Gastroesophageal sphincter (tissue), 4 donors: ENCODE measurements around the gene VCL. TPM values are rescaled to one million over a fixed set of nuclear protein-coding genes. Genes with fewer than 3 reads are reported as not detected.

ENCODE experiments used
- ATAC-seq: fragments of 150-250 bp; one replicate; pipeline ENCODE4 v1.9.1; 2016; ENCODE audit warnings: mild to moderate bottlenecking, moderate library complexity
- H3K27ac ChIP-seq, 4 donors: fragments of 200-600 bp; sonication (generic) in 3 of 4; 1 replicate in 3 of 4; 2 replicates in 1 of 4; pipeline ENCODE4 v1.5.1; 2016 to 2019
- H3K27me3 ChIP-seq: fragments of 200-600 bp; sonication (generic); one replicate; pipeline ENCODE4 v1.5.1; 2019
- H3K36me3 ChIP-seq, 2 donors: fragments of 200-600 bp; sonication (generic); one replicate each; pipeline ENCODE4 v1.5.1; 2019; ENCODE audit warnings: control low read depth in 1 of 2
- H3K4me1 ChIP-seq, 3 donors: fragments of 200-600 bp; sonication (generic); 1 replicate in 2 of 3; 2 replicates in 1 of 3; pipeline ENCODE4 v1.5.1; 2016 to 2019; ENCODE audit warnings: control low read depth in 2 of 3
- H3K4me3 ChIP-seq, 2 donors: fragments of 200-600 bp; sonication (generic); one replicate each; pipeline ENCODE4 v1.5.1; 2019; ENCODE audit warnings: mild to moderate bottlenecking in 1 of 2, moderate library complexity in 1 of 2
- H3K9me3 ChIP-seq, 3 donors: fragments of 200-600 bp; sonication (generic); one replicate each; pipeline ENCODE4 v1.5.1; 2017 to 2019; ENCODE audit warnings: control low read depth in 2 of 3
- EP300 ChIP-seq: sonication (generic); formaldehyde crosslinking; IDR thresholded peaks from one replicate; pipeline ENCODE4 v1.6.1; 2017; ENCODE audit warnings: antibody characterized with exemption, mild to moderate bottlenecking
- POLR2A ChIP-seq, 2 donors: fragments of 450-650 bp; IDR thresholded peaks; one replicate each; pipeline ENCODE4 v1.6.1; 2017; ENCODE audit warnings: antibody characterized with exemption in 2 of 2, mild to moderate bottlenecking in 2 of 2, moderate library complexity in 1 of 2
- POLR2AphosphoS5 ChIP-seq: sonication (generic); formaldehyde crosslinking; IDR thresholded peaks from one replicate; pipeline ENCODE4 v1.6.1; 2017; ENCODE audit warnings: antibody characterized with exemption
- WGBS, 2 donors: methylation state at CpG; one replicate each; pipeline ENCODE4 v1.1.5; 2018; ENCODE audit warnings: low coverage in 1 of 2; 5-methylcytosine and 5-hydroxymethylcytosine counted together
- total RNA-seq, 4 donors: library from RNA; depleted of rRNA; stranded (reverse); fragments of >200 nt; gene quantifications; one replicate each; pipeline ENCODE4 v1.1.0, GENCODE V29; 2016
- TF ChIP-seq, protein P1 (sequence below), 4 experiments: fragments of 200-600 bp in 2 of 4; fragments of 450-650 bp in 2 of 4; sonication (generic) in 1 of 4; IDR thresholded peaks; one replicate each; pipeline ENCODE4 v1.5.1; 2017 to 2019; ENCODE audit warnings: antibody characterized with exemption in 4 of 4, mild to moderate bottlenecking in 2 of 4, moderate library complexity in 2 of 4

VCL gene
- total RNA-seq, 4 donors from 2014 or later: 433 to 615 (median 440) TPM

DNA sequence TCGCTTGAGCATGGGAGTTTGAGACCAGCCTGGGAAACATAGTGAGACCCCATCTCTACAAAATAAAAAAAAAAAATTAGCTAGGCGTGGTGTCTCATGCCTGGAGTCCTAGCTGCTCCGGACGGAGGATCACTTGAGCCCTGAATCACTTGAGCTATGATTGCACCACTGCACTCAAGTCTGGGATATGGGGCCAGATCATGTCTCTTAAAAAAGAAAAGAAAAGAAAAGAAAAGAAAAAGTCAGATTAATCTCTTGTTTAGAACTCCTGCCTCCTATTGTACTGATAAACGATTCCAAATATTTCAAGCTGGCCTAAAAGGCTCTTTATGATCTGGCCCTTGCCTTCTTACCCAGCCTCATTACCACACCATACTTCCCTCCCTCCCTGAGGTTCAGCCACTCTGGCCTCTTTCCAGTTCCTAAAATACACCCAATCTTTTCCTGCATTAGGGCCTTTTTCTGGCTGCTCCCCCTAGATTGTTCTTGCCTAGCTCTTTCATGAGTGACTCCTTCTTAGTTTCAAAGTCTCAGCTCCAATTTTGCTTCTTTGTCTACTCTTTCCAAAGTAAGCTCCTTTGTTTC, 41.7 kb downstream of the VCL start:
- H3K27ac ChIP-seq: peak overlapping the region; percentile 48 to 80 (median 78)
- no peaks in the 10 kb centered on the region for H3K27me3 ChIP-seq
- H3K4me1 ChIP-seq: peaks cover 22 to 81% (median 26%) of the 10 kb centered on the region in 3 donors
- peak overlapping the region in 1 of 2 donors; percentile 7 for H3K4me3 ChIP-seq
- 10 to 28% methylated on average over 2 to 5 of the region's 5 CpGs for WGBS, 2 donors
- H3K36me3 ChIP-seq: peaks cover 0 to 21% of the 10 kb centered on the region in 2 donors
- TF ChIP-seq EP300 (no peak), POLR2AphosphoS5 (peak; percentile 57)
- TF ChIP-seq, protein P1, sequence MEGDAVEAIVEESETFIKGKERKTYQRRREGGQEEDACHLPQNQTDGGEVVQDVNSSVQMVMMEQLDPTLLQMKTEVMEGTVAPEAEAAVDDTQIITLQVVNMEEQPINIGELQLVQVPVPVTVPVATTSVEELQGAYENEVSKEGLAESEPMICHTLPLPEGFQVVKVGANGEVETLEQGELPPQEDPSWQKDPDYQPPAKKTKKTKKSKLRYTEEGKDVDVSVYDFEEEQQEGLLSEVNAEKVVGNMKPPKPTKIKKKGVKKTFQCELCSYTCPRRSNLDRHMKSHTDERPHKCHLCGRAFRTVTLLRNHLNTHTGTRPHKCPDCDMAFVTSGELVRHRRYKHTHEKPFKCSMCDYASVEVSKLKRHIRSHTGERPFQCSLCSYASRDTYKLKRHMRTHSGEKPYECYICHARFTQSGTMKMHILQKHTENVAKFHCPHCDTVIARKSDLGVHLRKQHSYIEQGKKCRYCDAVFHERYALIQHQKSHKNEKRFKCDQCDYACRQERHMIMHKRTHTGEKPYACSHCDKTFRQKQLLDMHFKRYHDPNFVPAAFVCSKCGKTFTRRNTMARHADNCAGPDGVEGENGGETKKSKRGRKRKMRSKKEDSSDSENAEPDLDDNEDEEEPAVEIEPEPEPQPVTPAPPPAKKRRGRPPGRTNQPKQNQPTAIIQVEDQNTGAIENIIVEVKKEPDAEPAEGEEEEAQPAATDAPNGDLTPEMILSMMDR (IDR thresholded peaks at IDR 0.05): no peak
- H3K9me3 ChIP-seq: no peaks in the 10 kb centered on the region
- ATAC-seq: peak; percentile 92

DNA sequence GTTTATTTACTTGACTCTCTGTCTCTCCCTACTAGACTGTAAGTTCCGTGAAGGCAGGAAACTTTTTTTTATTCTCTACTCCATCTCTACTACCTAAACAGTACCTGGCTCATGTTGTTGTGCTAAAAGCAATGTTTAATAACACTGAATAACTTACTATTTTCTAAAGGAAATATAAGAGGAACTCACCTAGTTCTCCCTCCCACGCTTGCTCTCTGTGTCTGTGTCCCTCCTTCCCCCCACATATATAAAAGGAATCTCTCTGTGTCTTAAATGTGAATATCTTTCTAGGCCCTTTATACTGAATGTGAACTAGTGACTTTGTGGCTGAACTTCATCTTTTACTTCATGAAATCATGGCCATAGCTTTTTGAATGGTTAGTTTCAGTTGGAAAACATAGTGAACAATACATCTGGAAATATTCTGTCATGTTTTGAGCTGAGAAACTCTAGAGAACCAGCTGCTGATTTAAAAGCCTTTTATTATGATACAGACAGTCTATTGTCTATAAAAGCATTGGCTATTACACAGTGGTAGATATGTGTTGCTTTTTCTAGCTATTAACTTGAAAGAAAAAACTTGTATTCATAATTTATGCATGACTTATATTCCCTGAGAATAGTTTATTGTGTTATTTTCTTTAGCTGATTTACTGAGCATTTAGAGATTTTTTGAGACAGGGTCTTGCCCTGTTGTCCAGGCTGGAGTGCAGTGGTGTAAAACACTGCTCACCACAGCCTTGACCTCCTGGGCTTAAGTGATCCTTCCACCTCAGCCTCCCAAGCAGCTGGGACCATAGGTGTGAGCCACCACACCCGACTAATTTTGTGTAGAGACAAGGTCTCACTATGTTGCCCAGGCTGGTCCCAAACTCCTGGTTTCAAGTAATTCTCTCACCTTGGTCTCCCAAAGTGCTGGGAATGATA, 42.5 kb downstream of the VCL start:
- TF ChIP-seq POLR2A (IDR thresholded peaks at IDR 0.05) (no peak), POLR2AphosphoS5 (no peak), EP300 (no peak)
- TF ChIP-seq, protein P1 (IDR thresholded peaks at IDR 0.05): no peak
- H3K27ac ChIP-seq: peak overlapping the region; percentile 48 to 80 (median 78)
- no peak for ATAC-seq
- peaks cover 19 to 81% (median 24%) of the 10 kb centered on the region in 3 donors for H3K4me1 ChIP-seq
- WGBS, 2 donors: 53% methylated on average over 2 of the region's 3 CpGs; no CpG with 5 or more reads in 1 of the 2 donors
- no peaks in the 10 kb centered on the region for H3K27me3 ChIP-seq
- H3K9me3 ChIP-seq: no peaks in the 10 kb centered on the region
- H3K4me3 ChIP-seq: peak overlapping the region in 1 of 2 donors; percentile 7
- H3K36me3 ChIP-seq: peaks cover 0 to 28% of the 10 kb centered on the region in 2 donors

DNA sequence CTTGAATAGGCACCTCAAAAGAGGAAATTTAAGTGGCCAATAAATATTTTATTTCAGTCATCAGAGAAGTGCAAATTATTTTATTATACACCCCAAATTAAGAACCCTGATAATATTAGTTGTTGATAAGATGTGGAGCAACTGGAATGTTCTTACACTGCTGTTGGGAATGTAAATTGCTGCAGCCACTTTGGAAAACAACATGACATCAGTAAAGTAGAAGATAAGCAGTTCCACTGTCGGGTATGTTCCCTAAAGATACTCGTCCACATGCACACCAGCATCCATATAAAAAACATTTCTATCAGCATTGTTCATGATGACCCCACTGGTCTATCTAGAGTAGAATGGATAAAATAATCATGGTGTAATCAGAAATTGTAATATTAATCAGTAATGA, 46.5 kb downstream of the VCL start:
- H3K4me1 ChIP-seq: peaks cover 13 to 83% (median 24%) of the 10 kb centered on the region in 3 donors

DNA sequence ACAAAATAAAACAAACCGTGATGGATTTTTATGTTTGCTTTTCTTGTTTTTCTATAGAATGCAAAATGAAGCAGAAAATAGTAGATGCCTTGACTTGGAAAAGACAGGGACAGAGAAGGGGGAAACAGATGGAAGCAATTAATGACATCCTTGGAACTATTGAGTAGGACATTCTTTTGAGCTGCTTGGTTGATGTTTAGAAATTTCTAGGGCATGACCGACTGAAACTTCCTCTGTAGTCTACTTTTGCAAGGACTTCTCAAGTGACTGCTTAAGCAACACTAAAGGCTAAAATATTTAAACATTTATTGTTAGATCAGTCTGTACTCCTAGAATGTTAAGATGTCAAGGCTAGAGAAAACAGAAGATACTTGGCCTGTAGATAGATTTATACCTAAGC, 49.4 kb downstream of the VCL start:
- ATAC-seq: peak; percentile 79
- 23 to 47% methylated on average over 2 of the region's 2 CpGs for WGBS, 2 donors
- peaks cover 0 to 31% of the 10 kb centered on the region in 2 donors for H3K36me3 ChIP-seq
- H3K4me1 ChIP-seq: peaks cover 13 to 83% (median 23%) of the 10 kb centered on the region in 3 donors
- no peaks in the 10 kb centered on the region for H3K9me3 ChIP-seq
- TF ChIP-seq, protein P1 (IDR thresholded peaks at IDR 0.05): no peak
- no peak for TF ChIP-seq POLR2A (IDR thresholded peaks at IDR 0.05)
- TF ChIP-seq EP300: no peak
- TF ChIP-seq POLR2AphosphoS5: no peak
- no peak overlapping the region for H3K4me3 ChIP-seq
- peak overlapping the region in 3 of 4 donors; percentile 39 to 61 (median 59) for H3K27ac ChIP-seq
- H3K27me3 ChIP-seq: no peaks in the 10 kb centered on the region

More for the DNA sequence above, 46.5 kb downstream of the VCL start:
- no peaks in the 10 kb centered on the region for H3K27me3 ChIP-seq
- TF ChIP-seq POLR2AphosphoS5: no peak
- no peak for TF ChIP-seq EP300
- no peak for TF ChIP-seq POLR2A (IDR thresholded peaks at IDR 0.05)
- TF ChIP-seq, protein P1 (IDR thresholded peaks at IDR 0.05): no peak
- H3K9me3 ChIP-seq: no peaks in the 10 kb centered on the region
- no peak for ATAC-seq
- H3K27ac ChIP-seq: no peak overlapping the region
- H3K4me3 ChIP-seq: no peak overlapping the region
- 70 to 78% methylated on average over 2 of the region's 2 CpGs for WGBS, 2 donors
- H3K36me3 ChIP-seq: peaks cover 0 to 31% of the 10 kb centered on the region in 2 donors
